GM18907 (cell line): ENCODE results near the gene ID3.
A peak's percentile ranks its signal among the peaks of the same experiment; 100 is the strongest.
"Not testable (repeated sequence)": the region's sequence is repeated elsewhere in the genome, so short reads cannot be mapped to it uniquely, and the experiment has no call there.

Experiments used
- ATAC-seq: cut with Tn5 transposase; IDR thresholded peaks from one replicate; pipeline ENCODE4 v1.9.1; 2021; ENCODE audit warnings: mild to moderate bottlenecking, moderate library complexity; ENCODE audit not compliant: unreplicated experiment

ID3 gene

GRCh38 chr1:23589585-23589986, 30.3 kb upstream of the ID3 start:
- ATAC-seq = no peak

GRCh38 chr1:23588749-23589548, 29.6 kb upstream of the ID3 start:
- ATAC-seq = no peak

- ATAC-seq = no peak
These were observed 26.2 kb upstream of the ID3 start for GRCh38 chr1:23585321-23586022.

GRCh38 chr1:23583727-23584126, 24.4 kb upstream of the ID3 start:
- ATAC-seq = not testable (repeated sequence)

- no peak for ATAC-seq
These were observed 23.5 kb upstream of the ID3 start for GRCh38 chr1:23582820-23583219.

- ATAC-seq = no peak
These were observed 21.9 kb upstream of the ID3 start for GRCh38 chr1:23581219-23581618.

- ATAC-seq = no peak
These were observed 19.7 kb upstream of the ID3 start for GRCh38 chr1:23578997-23579363.

GRCh38 chr1:23578311-23578996, 19.2 kb upstream of the ID3 start:
- no peak for ATAC-seq

GRCh38 chr1:23577056-23578004, 18.0 kb upstream of the ID3 start:
- ATAC-seq = peak; percentile 70

- ATAC-seq = no peak
These were observed 17.2 kb upstream of the ID3 start for GRCh38 chr1:23576338-23577055.

- ATAC-seq = no peak
These were observed 16.0 kb upstream of the ID3 start for GRCh38 chr1:23575226-23575810.

- ATAC-seq = peak; percentile 54
These were observed 15.0 kb upstream of the ID3 start for GRCh38 chr1:23574265-23574754.

GRCh38 chr1:23573574-23574182, 14.4 kb upstream of the ID3 start:
- no peak for ATAC-seq

- no peak for ATAC-seq
These were observed 12.2 kb upstream of the ID3 start for GRCh38 chr1:23571465-23571864.

- no peak for ATAC-seq
These were observed 10.8 kb upstream of the ID3 start for GRCh38 chr1:23570001-23570691.

GRCh38 chr1:23568608-23569383, 9.5 kb upstream of the ID3 start:
- ATAC-seq = no peak

GRCh38 chr1:23567996-23568607, 8.8 kb upstream of the ID3 start:
- no peak for ATAC-seq
